ENCODE data around the gene CTSE.
"Not testable (repeated sequence)": the region's sequence is repeated elsewhere in the genome, so short reads cannot be mapped to it uniquely, and the experiment has no call there.

Gene CTSE

DNA sequence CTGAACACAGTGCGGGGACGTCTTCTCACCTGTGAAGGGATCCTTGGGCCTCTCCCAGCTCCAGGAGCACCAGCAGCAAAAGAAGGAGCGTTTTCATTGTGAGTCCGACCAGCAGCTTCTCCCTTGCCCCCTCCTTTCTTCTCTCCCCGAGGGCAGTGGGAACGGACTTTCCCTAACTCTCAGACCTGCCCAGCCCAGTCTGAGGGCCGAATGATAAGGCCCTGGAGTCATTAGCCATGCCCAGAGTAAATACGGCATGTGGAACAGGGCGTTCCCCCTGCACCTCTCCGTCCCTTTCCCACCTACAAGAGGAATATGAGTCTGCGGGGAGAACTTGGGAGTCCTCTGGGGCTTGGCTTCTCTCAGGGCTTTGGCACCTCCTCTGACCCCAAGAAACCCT, at the start of gene CTSE:
TSS of gene CTSE (minus strand) at position 201 of the 400 bp plus-strand sequence. CDS start at position 97, 104 bp downstream.
- no peak for DNase-seq

DNA sequence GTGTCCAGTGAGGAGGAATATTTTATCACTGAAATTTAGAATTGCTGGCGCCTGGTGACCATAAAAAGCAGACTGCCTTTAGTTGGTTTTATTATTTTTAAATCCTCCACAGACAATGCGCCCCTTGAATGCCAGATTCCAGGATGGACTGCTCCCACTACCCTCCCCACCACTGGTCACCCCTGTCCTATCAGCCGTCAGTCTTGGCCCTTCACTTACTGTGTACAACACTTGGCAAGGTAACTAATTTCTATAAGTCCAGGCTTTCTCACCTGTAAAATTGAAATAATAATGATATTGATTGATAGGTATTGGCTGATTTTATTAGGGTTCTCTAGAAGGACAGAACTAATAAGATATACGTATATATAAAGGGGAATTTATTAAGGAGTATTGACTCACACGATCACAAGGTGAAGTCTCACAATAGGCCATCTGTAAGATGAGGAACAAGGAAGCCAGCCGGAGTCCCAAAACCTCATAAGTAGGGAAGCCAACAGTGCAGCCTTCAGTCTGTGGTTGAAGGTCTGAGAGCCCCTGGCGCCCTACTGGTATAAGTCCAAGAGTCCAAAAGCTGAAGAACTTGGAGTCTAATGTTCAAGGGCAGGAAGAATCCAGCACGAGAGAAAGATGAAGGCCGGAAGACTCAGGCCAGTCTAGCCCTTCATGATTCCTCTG, 47.1 kb upstream of the CTSE start:
- DNase-seq = no peak

DNA sequence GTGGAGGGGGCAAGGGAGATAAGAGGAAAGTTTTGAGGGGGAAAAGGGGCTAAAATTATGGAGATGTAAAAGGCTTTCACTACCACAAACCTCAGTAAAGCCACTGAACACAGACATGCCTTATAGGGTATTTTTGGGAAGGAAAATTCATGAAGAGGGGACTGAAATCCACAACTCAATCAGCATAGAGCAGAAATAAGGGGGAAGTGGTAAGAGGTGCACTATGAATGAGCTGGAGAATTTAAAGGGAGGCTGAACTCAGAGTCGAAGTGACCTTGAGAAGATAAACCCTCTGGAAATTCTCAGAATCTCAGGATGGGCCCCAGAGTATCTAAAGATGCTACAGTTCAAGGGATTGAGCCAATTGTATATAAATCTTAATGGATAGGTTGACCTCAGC, 44.6 kb upstream of the CTSE start:
- DNase-seq = no peak

DNA sequence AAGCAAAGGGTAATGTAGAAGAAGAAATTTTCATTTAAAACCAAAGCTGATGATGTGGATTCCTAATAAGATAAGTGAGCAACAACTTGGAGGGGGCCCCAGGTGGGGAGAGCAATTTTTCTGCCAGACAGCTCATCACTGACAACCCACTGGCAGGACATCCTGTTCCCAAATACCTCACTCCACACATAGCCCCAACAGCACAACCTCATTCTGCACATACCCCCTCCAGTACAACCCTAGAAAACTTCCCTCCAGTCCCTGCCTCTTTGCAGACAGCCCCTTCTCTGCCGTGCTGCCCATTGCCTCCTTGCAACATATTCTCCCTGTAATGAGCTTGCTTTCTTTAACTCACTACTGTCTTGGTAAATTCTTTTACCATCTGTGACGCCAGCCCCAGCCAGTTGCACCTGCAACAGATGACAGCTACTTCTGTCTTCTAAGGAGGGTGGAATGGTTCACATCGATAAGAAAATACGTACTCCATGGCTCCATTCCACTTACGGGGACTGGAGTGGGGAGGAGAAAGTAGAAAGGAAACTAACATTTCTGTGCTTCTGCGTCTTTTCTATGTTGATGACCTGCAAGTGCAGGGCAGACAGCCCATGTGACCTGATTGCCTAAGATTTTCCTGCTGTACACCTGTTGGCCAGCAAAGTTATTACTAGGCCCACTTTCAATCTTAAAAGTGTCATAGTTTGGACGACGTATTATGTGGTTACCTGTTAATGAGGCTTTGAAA, 44.0 kb upstream of the CTSE start:
- no peak for DNase-seq

DNA sequence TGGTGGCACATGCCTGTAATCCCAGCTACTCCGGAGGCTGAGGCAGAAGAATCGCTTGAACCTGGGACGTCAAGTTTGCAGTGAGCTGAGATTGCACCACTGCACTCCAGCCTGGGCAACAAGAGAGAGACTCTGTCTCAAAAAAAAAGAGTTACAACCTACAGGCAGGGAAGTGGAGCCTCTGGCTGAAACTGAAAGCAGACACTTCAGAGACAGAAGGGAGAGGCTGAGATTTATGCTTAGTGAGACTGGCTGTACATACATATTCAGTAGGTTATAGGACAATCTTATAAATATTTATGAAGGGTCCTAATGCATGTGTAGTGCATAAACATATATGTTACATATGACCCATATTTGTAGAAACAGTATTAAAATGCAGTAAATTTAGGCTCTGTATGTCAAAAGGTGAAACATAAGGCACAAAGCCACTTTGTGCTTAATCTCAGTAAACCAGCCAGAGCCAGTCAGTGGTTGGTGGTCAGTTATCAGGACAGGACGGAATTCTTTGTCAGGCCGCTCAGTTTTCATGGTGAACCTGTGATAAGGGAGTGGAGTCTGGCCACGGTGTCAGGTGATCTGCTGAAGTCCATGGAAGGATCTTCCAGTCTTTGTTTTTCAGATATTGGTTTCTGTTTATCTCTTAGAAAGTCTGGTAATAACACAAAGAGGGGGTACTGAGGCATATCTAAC, 42.9 kb upstream of the CTSE start:
- no peak for DNase-seq

DNA sequence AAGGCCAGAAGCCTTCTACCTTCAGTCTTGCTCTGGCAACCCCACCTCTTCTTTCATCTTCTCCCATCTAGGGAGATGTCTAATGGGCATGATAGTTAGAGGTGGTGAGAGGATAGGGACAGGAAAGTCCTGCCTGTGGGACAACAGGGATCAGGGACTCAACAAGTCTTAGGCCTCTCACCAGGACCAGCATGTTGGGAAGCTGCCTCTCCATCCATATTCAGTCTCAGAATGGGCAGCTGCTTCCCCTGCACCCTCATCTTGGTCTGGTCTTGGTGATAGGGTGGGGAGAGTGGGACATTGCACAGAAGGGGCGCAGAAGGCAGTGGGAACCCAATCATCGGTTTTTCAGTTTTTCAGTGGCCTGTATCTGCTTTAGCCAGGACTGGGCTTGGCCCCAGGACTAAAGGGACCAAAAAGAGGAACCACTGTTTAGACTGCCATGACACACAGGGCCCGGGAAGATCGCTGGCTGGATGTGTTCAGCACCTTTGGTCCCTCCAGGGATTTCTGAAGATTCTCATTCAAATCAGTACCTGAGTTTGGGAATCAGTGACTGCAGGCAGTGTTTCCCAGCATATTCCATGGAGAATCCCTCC, 42.0 kb upstream of the CTSE start:
- no peak for DNase-seq

DNA sequence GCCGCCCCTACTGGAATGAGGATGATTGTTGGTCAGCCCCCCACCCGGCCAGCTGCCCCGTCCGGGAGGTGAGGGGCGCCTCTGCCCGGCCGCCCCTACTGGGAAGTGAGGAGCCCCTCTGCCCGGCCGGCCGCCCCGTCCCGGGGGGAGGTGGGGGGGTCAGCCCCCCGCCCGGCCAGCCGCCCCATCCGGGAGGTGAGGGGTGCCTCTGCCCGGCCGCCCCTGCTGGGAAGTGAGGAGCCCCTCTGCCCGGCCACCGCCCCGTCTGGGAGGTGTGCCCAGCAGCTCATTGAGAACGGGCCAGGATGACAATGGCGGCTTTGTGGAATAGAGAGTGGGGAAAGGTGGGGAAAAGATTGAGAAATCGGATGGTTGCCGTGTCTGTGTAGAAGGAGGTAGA, 40.8 kb upstream of the CTSE start:
- not testable (repeated sequence) for DNase-seq

DNA sequence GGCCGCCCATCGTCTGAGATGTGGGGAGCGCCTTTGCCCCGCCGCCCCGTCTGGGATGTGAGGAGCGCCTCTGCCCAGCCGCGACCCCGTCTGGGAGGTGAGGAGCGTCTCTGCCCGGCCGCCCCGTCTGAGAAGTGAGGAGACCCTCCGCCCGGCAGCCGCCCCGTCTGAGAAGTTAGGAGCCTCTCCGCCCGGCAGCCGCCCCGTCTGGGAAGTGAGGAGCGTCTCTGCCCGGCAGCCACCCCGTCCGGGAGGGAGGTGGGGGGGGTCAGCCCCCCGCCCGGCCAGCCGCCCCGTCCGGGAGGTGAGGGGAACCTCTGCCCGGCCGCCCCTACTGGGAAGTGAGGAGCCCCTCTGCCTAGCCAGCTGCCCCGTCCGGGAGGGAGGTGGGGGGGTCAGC, 40.3 kb upstream of the CTSE start:
- DNase-seq = not testable (repeated sequence)

DNA sequence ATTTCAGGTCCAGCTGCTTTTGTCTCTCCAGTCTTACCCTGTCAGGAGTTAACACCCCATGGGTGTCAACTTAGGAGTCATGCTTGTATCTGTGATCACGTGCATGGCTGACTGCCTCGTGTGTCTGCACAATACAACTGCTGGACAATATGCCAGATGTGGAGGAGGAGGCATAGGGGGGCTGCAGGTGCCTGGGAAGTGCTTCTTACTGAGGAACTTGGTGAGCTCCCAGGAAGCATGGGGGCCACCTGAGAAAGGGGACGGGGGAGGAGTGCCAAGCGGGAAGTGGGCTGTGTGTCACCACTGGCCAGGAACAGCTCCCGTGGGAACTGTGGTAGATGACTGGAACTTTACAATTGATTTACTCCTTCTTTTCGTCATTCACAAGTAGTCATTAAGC, 38.8 kb upstream of the CTSE start:
- no peak for DNase-seq

DNA sequence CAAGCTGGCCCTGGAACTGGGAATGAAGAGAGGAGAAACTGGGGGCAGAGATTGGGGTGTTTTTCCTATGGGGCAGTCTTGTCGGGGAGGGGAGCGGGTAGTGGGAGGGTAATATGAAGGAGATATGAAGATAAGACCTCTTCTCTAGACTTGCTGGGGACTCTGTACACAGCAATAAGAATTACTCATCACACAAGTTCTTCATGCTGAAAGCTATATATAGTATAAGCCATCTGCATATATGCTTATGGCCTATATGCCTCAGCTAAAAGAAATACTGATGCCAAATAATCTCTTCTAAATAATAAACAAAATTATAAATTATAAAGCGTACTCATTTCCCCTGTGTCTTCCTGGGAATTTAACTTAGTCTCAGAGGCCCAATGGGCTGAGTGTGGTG, 37.1 kb upstream of the CTSE start:
- DNase-seq = no peak

DNA sequence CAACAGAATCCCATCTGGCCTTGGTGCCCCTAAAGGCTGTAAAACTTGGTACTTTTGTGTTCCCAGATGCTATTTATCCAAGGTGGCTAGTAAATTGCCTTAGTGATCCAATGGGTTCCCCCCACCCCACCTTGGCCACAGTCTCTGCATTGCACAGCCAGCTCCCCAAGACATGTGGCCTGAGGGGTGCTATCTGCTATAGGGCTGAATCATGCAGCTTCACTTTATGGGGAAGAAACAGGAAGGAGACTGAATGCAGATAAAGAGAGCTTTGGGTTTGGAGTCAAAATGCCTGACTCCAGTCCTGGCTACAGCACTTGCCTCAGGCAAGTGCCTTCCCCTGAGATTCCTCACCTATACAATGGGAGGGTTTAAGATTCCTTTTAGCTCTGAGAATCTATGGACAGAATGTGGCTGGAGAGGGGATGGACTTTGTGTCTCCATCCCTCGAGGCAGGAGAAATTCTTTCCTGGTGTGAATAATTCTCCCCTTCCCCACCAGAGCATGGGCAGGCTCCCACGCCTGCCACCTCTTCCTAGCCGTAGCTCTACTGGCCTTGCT, 35.7 kb upstream of the CTSE start:
- DNase-seq = no peak

DNA sequence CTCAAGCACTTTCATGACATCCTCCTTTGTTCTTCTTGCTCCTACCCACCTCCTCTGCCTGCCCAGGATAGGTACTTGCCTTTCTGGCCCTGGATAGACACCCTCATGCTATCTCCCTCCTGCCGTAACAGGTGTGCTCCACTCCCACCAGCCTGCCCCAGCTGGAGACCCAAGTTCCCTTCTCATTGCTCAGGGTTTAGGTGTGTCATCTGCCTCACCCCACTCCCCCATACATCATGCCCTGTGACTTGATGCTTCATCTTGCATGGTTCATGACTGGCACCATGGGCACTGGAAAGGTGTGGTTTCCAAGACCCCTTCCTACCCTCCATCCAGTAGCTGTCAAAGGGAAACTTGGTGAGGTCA, 35.2 kb upstream of the CTSE start:
- no peak for DNase-seq

DNA sequence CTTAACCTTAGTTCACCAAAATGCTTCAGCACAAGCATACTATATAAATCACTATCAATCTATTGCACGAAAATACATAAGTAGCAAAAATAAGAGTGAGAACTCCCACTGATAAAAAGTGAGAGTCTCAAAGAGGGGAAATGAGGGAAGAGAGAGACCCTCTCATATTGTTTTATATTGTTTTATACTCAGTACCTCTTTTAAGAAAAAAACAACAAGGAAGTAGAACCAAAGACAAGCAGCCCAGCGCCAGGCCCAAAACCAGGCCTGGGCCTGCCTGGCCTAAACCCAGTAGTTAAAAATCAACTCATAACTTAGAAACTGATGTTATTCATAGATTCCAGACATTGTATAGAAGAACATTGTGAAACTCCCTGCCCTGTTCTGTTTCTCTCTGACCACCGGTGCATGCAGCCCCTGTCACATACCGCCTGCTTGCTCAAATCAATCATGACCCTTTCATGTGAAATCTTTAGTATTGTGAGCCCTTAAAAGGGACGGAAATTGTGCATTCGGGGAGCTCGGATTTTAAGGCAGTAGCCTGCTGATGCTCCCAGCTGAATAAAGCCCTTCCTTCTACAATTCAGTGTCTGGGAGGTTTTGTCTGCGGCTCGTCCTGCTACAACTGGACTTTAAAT, 34.7 kb upstream of the CTSE start:
- not testable (repeated sequence) for DNase-seq

DNA sequence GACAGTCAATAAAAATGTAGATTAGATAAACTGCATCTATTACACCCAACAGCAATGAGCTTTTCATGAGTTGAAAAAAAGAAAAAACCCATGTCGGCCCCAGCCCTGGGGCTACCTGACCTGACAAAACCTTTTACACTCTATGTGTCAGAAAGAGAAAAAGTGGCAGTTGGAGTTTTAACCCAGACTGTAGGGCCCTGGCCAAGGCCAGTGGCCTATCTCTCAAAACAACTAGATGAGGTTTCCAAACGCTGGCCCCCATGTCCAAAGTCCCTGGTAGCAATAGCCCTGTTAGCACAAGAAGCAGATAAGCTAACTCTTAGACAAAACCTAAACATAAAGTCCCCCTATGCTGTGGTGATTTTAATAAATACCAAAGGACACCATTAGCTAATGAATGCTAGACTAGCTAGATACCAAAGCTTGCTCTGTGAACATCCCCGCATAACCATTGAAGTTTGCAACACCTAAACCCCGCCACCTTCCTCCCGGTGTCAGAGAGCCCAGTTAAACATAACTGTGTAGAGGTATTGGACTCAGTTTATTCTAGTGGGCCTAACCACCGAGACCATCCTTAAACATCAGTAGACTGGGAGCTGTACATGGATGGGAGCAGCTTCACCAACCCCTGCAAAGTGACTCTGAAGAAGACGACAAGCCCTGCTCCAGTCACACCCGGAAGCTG, 32.1 kb upstream of the CTSE start:
- not testable (repeated sequence) for DNase-seq

DNA sequence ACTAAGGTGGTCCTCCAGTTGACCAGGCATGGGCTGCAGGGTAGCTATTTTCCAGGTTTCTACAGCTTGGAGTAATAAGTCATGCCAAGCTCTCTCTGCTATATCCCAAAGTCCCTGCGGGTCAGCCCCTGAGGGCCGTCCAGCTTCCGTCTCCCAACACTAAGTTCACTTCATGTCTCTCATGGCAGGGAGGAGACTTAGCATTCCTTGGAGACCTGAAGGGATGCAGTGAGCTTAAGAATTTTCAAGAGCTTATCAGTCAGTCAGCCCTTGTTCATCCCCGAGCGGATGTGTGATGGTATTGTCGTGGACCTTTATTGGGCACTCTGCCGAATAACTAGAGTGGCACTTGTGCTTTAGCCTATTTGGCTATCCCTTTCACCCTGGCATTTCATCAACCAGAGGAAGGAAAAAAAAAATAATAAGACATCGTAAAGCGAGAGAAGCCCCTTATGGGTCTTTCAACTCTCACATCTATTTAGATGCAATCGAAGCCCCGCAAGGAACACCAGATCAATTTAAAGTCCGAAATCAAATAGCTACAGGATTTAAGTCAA, 31.5 kb upstream of the CTSE start:
- DNase-seq = not testable (repeated sequence)

DNA sequence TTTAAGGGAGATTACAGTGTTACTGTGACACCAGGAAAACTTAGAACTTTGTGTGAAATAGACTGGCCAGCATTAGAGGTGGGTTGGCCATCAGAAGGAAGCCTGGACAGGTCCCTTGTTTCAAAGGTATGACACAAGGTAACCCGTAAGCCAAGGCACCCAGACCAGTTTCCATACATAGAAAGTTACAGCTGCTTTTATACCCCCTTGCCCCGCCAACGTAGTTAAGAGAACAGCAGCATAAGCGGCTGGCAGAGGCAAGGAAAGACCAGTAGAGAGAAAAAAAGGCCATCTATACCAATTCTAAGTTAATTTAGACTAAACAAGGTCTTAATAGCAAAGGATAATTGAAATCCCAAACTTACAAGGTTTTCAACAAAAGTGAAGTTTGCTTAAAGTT, 29.9 kb upstream of the CTSE start:
- not testable (repeated sequence) for DNase-seq

DNA sequence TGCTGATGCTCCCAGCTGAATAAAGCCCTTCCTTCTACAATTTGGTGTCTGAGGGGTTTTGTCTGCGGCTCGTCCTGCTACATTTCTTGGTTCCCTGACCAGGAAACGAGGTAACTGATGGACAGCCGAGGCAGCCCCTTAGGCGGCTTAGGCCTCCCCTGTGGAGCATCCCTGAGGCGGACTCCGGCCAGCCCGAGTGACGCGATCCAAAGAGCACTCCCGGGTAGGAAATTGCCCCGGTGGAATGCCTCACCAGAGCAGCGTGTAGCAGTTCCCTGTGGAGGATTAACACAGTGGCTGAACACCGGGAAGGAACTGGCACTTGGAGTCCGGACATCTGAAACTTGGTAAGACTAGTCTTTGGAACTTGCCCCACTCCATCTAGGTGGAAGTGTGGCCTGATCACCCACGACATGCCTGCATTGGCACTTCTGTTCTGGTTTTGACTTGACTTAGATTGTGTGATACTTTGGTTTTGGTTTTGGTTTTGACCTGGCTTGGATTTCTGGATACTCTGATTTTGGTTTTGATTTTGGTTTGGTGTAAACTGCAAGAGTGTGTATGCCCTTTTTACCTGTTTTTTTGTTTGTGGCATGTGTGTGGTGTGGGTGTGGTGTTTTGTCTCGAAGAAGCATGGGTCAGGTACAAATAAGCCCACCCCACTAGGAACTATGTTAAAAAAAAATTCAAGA, 29.4 kb upstream of the CTSE start, which contains the start of gene RHEX:
TSS of gene RHEX (plus strand) at position 255 of the 692 bp plus-strand sequence. CDS start 44,656 bp downstream, outside the sequence.
- not testable (repeated sequence) for DNase-seq

DNA sequence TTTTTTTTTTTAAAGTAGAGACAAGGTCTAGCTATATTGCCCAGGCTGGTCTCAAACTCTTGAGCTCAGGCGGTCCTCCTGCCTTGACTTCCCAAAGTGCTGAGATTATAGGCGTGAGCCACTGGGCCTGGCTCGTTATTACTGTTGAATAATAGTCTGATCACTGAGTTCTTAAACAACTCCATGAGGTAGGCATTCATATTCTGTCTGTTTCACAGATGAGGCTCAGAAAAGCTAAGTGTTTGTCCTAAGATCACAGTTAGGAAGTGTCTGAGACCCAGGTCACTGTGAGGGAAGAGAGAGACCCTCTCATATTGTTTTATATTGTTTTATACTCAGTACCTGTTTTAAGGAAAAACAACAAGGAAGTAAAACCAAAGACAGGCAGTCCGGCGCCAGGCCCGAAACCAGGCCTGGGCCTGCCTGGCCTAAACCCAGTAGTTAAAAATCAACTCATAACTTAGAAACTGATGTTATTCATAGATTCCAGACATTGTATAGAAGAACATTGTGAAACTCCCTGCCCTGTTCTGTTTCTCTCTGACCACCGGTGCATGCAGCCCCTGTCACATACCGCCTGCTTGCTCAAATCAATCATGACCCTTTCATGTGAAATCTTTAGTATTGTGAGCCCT, 28.7 kb upstream of the CTSE start:
- not testable (repeated sequence) for DNase-seq

DNA sequence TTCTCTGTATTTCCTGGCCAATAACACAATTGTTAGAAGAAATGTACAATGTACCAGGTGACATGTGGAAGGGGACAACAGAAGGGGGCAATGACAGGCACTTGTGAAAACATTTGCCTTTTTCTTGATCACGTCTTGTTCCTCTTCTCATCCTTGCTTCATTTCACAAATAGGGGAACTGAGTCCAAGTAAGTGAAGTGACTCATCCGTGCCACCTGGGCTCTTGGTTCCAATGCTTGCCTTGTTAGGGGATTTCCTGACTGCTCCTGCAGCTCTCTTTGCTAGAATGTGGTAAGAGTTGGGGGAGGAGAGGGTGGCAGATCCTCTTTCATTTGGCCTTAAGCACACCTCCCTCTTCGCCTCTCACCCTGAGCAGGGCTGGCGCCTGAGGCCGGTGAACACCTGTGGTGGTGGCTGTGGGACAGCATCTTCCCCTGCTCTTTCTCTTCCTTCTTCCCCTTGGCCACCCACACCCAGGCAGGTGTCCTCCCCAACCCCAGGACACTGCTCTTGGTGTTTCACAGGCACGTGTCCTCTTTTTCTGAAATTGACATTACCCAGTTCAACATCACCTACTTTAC, 27.1 kb upstream of the CTSE start:
- DNase-seq = peak; percentile 50
